Upper lobe of right lung (tissue), 1 donor: ENCODE results near the gene ZNF771. TPM values are rescaled to one million over a fixed set of nuclear protein-coding genes. Genes with fewer than 3 reads are reported as not detected.

Experiments
- ATAC-seq: fragments of 200-7000 bp; cut with Tn5 transposase; one replicate; pipeline ENCODE4 v1.9.1; 2020; ENCODE audit warnings: mild to moderate bottlenecking, moderate library complexity
- DNase-seq: peaks from one replicate; pipeline ENCODE4 v3.0.0-alpha.2; 2020
- H3K27ac ChIP-seq: fragments of 200-600 bp; one replicate; pipeline ENCODE4 v1.8.0; 2022
- H3K27me3 ChIP-seq: fragments of 200-600 bp; one replicate; pipeline ENCODE4 v1.8.0; 2022; ENCODE audit warnings: mild to moderate bottlenecking
- H3K36me3 ChIP-seq: fragments of 200-600 bp; one replicate; pipeline ENCODE4 v1.8.0; 2022
- H3K4me1 ChIP-seq: fragments of 200-600 bp; one replicate; pipeline ENCODE4 v1.8.0; 2022
- H3K4me3 ChIP-seq: fragments of 200-600 bp; one replicate; pipeline ENCODE4 v1.8.0; 2022; ENCODE audit warnings: mild to moderate bottlenecking
- H3K9me3 ChIP-seq: fragments of 200-600 bp; one replicate; pipeline ENCODE4 v1.8.0; 2022
- CTCF ChIP-seq: fragments of 200-600 bp; IDR thresholded peaks from one replicate; pipeline ENCODE4 v1.8.0; 2022; ENCODE audit warnings: antibody characterized with exemption
- intact Hi-C: fragments of 100-400 bp; cut with DNase I; formaldehyde crosslinking; loops from one replicate; pipeline ENCODE4 v1.11.0; 2022
- total RNA-seq: library from RNA; stranded (reverse); fragmentation: NEBNext Ultra II Directional; extraction: Animal tissue kit (Norgen Biotek cat#: 25700); gene quantifications from one replicate; pipeline ENCODE4 v1.2.1, GENCODE V29; 2021
- donor health status: DM: no; HTN: yes; CAD: no; lungs with severe emphysema.

Gene ZNF771
- total RNA-seq, 1 donor from 2014 or later = 4.5 TPM

GRCh38 chr16:30372038-30372712 lies 35.2 kb upstream of the ZNF771 start:
- H3K4me3 ChIP-seq = no peak overlapping the region
- no peaks in the 10 kb centered on the region for H3K36me3 ChIP-seq
- ATAC-seq (no peak), DNase-seq (no peak)
- TF ChIP-seq CTCF = no peak
- H3K27ac ChIP-seq = no peak overlapping the region
- H3K9me3 ChIP-seq = no peaks in the 10 kb centered on the region
- H3K27me3 ChIP-seq = no peaks in the 10 kb centered on the region
- H3K4me1 ChIP-seq = peaks cover 23% of the 10 kb centered on the region
- intact Hi-C loops = no loop called here

- DNase-seq (peak; percentile 72), ATAC-seq (no peak)
Measured at GRCh38 chr16:30372725-30373124, 34.7 kb upstream of the ZNF771 start.

GRCh38 chr16:30374538-30374937 lies 32.9 kb upstream of the ZNF771 start, which contains the start of gene MYL11:
MYL11 (plus strand) TSS chr16:30374802; CDS start chr16:30374858, 56 bp downstream.
- Histone ChIP-seq H3K36me3 (no peaks in the 10 kb centered on the region), H3K9me3 (no peaks in the 10 kb centered on the region), H3K4me1 (peaks cover 22% of the 10 kb centered on the region), H3K4me3 (no peak within 1 kb of the TSS), H3K27me3 (no peaks in the 10 kb centered on the region), H3K27ac (no peak within 1 kb of the TSS)
- TF ChIP-seq CTCF = no peak
- DNase-seq (no peak), ATAC-seq (no peak)
- intact Hi-C loops = no loop called here

More at GRCh38 chr16:30372725-30373124, 34.7 kb upstream of the ZNF771 start:
- Histone ChIP-seq H3K4me3 (no peak overlapping the region), H3K9me3 (no peaks in the 10 kb centered on the region), H3K27ac (no peak overlapping the region), H3K4me1 (peaks cover 20% of the 10 kb centered on the region), H3K36me3 (no peaks in the 10 kb centered on the region), H3K27me3 (no peaks in the 10 kb centered on the region)
- no peak for TF ChIP-seq CTCF
- intact Hi-C loops = no loop called here

- no peaks in the 10 kb centered on the region for H3K9me3 ChIP-seq
- H3K36me3 ChIP-seq = no peaks in the 10 kb centered on the region
- H3K27ac ChIP-seq = no peak overlapping the region
- no peaks in the 10 kb centered on the region for H3K27me3 ChIP-seq
- H3K4me3 ChIP-seq = no peak overlapping the region
- DNase-seq (no peak), ATAC-seq (no peak)
- intact Hi-C loops = no loop called here
- H3K4me1 ChIP-seq = peaks cover 22% of the 10 kb centered on the region
- no peak for TF ChIP-seq CTCF
Measured at GRCh38 chr16:30375864-30376263, 31.5 kb upstream of the ZNF771 start.

DNA sequence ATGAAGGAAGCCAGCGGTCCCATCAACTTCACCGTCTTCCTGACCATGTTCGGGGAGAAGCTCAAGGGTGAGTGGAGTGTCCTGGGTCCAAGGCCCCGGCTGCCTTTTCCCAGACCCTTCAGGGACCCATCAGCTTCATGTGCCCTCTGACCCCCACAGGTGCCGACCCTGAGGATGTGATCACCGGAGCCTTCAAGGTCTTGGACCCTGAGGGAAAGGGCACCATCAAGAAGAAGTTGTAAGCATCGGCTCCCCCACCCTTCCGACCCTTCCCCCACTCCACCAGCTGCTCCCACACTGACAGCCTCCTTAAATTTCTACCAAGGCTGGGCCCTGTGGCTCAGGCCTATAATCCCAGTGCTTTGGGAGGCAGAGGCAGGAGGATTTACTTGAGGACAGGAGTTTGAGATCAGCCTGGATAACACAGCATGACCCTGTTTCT lies 30.9 kb upstream of the ZNF771 start:
- peaks cover 17% of the 10 kb centered on the region for H3K4me1 ChIP-seq
- DNase-seq = no peak
- H3K36me3 ChIP-seq = no peaks in the 10 kb centered on the region
- H3K27me3 ChIP-seq = no peaks in the 10 kb centered on the region
- no peaks in the 10 kb centered on the region for H3K9me3 ChIP-seq
- no peak overlapping the region for H3K4me3 ChIP-seq
- TF ChIP-seq CTCF = no peak
- H3K27ac ChIP-seq = peak overlapping the region; percentile 100
- ATAC-seq = no peak
- intact Hi-C loops = no loop called here
